Measurements from ENCODE around the gene SVOPL.

The SVOPL gene

DNA sequence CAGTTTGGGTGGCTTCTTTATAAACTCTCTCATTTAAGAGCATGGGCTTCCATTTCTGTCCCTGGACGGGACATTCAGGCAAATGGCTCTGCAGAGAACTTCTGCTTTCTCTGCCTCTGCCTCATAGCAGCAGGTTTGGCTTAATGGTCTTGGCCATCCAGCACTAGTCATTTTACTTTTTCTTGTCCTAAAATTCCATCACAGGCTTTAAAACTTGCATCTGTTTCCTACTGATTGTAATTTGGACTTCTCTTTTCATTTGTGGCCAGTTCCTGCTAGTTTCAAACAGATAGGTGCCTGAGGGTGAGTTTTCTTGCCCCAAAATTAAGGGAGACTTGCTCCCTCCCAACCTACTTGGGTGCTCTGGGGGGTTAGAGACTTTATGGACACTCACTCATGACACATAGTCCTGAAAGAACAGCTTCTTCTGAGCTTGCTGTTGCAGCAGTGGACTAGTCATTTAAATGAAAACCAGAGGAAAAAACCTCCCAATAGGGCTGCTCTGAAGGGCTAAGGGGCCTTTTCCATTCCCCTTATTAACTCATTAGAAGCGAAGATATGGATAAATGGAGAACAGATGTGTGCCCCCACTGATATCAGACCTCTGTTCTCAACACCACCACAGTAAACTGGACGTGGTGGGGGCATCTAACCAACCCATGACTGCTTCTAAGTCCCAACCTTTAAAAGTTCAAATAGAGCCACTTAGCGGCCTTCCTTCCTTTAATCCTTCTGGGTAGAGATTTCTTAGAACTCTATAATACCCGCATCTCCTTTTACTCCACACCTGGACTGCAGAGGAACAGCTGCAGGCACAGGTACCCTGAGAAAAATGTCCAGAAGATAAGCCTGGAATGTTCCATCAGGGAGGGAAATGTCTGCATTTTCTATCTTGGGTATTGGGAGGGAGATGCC is 38.8 kb downstream of the SVOPL start:
- DNase-seq (ENCODE audit: low read depth in 2 of 2): no peak

DNA sequence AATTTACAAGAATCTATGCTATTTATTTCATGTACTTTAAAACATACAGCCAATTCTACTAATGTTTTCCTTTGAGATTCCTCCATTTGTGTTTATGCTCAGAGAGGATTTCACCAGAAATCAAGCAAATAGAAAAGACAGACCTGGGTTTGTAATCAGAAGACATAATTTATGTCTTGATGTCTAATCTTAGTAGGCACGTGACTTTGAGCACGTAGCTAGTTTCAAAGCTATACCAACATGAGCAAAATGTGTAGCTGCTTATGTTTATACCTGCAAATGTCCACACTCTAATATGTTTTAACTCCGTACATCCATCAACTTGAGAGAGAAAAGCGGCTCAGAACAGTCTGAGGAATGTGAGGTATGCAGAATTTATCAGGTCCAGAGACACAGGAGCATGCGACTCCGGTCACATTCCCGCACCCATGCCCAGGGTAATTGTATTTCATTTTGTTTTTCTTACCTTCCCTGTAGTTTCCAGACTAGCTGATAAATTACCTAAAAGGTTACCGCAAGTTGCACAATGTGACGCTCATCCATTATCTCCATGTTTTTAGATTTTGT is 40.0 kb downstream of the SVOPL start:
- no peak for DNase-seq (ENCODE audit: low read depth in 2 of 2)

DNA sequence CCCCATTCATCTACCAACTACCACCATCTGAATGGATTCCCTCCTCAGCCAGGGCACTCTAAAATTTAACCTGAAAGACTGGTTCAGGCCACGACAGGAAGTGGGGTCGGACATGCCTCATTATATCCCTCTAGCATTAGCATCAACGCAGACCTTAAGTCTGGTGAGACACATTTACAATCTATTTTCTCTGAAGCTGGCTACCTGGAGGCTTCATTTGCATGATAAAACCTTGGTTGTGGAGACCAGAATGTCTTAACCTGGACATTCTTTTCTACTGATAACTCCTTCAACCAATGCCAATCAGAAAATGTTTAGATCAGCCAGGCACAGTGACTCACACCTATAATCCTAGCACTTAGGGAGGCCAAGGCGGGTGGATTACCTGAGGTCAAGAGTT is 42.3 kb downstream of the SVOPL start:
- DNase-seq (ENCODE audit: low read depth in 2 of 2): no peak

DNA sequence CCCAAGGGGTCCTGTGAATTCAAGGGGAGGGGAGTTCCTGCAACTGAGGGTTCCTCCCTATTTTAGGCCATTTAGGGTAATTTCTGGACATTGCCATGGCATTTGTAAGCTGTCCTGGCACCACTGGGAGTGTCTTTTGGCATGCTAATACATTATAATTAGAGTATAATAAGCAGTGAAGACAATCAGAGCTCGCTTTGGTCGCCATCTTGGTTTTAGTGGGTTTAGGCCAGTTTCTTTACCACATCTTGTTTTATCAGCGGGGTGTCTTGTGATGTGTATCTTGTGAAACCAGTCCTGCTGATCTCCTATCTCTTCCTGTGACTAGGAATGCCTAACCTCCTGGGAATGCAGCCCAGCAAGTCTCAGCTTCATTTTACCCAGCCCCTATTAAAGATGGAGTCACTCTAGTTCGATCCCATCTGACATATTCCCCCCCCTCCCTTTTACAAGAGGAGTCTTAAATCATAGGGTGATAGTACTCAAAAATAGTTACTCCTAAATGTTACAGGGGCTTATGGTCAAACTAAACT is 43.2 kb downstream of the SVOPL start:
- DNase-seq (ENCODE audit: low read depth in 2 of 2): no peak

DNA sequence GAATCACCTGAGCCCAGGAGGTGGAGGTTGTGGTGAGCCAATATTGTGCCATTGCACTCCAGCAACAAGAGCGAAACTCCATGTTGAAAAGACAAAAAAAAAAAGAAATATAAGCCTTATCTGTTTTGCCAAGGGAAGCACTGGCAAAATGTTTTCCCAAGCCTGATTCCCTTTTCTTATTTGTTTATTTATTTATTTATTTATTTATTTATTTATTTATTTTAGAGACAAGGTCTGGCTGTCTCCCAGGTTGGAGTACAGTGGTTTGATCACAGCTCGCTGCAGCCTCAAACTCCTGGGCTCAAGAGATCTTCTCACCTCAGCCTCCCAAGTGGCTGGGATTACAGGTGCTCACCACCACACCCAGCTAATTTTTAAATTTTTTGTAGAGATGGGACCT is 44.2 kb downstream of the SVOPL start:
- no peak for DNase-seq (ENCODE audit: low read depth in 2 of 2)

DNA sequence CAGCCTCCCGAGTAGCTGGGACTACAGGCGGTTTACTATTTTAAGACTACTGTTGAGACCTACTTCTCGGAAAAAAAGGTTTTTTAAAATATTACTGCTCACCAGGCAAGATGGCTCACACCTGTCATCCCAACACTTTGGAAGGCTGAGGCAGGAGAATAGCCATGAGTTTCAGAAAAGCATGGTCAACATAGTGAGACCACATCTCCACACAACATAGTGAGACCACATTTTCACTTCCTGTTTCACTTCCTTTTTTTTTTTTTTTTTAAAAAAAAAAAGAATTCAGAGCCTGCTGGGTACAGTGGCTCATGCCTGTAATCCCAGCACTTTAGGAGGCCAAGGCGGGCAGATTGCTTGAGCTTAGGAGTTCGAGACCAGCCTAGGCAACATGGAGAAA is 46.5 kb downstream of the SVOPL start:
- DNase-seq (ENCODE audit: low read depth in 2 of 2): no peak

DNA sequence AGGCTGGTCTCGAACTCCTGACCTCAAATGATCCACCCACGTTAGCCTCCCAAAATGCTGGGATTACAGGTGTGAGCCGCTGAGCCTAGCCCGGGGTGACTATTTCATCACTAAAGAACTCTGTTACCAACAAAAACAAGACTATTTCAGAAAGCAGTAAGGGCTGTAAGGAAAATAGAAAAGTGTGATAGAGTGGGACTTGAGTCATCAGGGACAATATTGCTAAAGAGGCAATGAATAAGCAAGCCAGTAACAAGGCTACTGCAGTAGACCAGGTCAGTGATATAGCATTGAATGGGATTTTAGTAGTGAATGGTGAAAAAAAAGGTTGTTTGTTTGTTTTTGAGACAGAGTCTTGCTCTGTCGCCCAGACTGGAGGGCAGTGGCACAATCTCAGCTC is 51.7 kb downstream of the SVOPL start:
- DNase-seq (ENCODE audit: low read depth in 2 of 2): no peak

DNA sequence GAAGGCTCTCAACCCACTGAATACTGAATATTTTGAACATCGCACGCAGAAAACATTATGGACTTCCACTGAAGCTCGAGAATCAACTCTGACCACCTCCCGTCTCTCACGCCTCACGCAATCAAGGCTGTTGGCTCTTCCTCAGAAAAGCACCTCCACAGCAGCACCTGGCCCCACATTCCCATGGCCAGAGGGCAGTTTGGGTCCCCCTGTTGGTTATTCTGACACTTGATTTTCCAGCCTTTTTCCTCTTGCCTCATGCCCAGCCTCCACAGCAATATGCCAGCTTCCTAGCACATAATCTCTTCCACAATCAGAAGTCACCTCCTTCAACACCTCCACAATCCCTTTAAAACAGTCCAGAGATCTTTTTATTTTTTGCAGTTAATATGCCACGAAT is 55.9 kb downstream of the SVOPL start:
- no peak for DNase-seq (ENCODE audit: low read depth in 2 of 2)

DNA sequence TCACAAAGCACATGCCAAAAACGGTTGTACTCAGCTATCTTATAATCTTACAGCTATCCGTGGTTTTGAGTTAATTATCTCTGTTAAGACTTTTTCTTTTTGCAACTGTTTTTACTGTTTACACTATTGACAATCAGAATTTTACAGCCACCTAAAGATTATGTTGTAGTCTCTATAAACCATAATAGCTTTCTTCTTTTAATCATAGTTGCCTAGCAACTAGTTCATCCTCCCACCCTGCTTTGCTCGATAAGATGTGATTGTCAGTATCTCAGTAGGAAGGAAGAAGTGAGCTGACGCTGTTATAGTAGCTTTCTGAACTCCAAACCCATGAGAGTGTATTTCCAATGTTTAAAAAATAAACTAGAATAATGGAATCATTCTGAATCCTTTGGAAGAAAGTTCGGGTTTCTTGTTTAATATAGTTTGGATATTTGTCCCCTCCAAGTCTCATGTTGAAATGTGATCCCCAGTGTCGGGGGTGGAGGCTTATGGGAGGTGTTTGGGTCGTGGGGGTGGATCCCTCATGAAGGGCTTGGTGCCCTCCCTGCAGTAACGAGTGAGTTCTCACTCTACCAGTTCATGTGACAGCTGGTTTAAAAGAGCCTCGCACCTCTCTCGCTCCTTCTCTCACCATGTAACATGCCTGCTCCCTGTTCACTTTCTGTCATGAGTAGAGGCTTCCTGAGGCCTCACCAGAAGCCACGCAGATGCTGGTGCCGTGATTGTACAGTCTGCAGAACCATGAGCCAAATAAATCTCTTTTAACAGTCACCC is 68.1 kb downstream of the SVOPL start:
- DNase-seq (ENCODE audit: low read depth in 2 of 2): no peak

DNA sequence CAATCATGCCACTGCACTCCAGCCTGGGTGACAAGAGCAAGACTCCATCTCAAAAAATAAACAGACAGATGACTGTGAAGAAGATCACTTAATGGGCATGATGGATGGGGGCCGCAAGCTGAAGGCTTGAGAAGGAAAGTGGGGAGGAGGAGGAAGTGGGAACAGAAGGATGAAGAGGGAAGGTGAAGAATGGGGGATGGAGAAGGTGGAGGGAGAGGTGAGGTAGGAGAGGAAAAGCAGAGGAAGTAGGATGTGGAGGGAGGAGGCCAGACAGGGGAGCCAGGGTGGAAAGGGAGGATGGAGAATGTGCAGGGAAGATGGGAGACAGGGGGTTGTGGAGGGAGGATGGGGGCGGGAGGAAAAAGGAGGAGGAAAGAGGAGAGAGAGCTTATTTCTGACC is 68.8 kb downstream of the SVOPL start:
- no peak for DNase-seq (ENCODE audit: low read depth in 2 of 2)

DNA sequence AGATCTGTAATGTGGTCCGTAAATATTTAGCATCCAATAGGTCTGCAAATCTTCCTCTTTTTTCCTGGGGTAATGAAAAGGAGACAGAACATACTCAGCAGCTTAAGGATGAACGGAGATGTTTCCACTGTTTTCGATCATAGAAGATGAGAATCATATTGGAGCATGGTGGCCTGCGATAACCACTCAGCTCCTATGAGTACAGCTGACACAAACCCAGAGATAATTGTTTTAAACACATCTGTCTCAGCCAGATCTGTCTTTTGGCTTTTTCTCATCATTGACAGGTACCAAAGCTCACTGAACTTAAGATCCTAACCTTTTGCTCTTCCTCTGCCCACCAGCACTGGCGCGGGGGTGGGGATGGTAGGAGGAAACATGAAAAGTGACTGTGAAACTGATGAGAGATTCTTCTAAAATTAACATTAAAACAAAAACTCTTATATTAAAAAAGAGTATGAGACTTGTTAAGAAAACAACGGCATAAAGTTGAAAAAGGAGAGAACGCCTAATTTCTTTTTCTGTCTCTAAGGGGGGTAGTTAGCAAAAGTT is 71.0 kb downstream of the SVOPL start:
- no peak for DNase-seq (ENCODE audit: low read depth in 2 of 2)

DNA sequence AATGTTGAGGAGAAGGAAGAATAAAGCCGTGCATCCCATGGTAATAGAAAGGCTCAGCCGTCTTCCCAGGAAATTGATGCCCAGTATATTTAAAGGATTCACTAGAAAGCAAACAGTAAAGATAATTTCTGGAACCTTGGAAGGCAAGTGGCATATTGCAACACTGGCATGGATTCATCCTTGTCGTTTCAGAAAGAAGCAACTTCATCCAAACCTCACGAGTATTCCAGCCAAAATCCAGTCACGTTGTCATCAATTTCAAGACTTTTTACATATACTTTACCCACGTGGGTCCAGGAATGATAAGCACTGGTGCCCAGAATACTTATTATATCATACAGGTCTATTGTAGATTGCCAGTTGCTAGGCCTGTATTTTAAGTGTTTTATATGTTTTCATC is 73.8 kb downstream of the SVOPL start:
- no peak for DNase-seq (ENCODE audit: low read depth in 2 of 2)

DNA sequence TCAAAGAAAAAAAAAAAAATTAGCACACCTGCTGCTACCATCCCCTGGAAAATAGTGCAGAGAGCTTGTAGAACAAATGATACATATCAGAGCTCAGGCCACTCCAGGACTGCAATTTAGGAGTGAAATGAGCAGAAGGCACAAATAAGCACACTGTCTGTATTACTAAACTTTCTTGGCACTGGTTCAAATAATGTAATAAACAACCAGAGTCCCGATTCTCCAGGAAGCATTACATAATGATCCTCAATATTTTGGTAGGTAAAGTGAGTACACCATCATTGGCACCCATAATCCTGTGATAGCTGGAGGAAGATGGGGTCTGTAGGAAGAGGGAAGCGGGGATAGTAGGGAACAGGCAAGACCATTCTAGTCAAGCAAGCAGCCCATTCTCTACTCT is 74.3 kb downstream of the SVOPL start:
- DNase-seq (ENCODE audit: low read depth in 2 of 2): no peak

DNA sequence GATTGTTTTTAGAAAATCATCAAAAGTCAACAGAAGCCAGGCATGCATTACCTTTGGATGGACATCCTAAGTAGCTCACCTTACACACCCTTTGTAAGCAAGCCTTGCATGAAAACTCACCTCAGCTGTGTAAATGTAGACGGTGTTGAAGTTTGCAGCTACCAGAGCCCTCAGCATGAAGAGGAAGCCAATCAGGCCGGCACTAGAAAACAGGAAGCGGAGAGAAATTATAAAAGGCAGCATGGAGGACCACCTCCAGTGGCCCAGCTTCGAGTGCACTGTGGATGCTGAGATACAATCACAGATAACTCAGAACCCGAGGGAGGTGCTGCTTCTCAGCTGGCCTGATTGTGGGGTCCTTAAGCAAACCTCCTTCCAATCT is 75.3 kb downstream of the SVOPL start:
- DNase-seq (ENCODE audit: low read depth in 2 of 2): no peak

DNA sequence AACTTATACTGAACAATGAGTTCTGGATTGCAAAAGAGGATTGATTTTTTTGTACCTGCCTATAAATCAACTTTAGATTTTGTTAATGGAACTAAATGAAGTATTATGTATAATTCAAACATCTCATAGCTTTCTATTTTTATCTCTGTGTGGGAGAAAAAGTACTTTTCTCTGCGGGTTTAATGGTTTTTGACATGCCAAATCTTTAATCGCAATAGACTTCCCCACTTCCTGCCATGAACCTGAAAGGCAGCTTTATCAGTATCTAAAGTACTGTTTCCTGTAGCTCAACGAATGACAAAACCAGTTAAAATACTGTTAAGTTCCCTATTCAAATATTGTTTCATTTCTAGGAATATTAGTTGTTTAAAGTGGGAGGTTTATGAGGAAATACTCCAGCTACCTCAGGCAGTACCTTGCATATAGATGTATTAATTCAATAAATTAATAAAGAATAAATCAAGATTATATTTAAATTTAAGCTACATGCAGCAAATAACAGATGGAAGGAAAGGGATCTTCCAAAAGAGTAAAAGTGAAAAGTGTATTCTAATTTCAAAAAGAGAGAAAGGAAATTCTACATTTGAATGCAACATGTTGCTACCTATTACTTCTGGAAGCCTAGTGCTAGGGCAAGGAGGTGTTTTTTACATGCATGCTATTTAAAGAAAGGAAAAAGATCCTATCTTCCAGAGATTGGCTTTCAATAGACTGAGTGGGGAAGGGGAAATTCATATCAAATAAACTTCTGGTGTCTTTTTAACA is 75.9 kb downstream of the SVOPL start:
- no peak for DNase-seq (ENCODE audit: low read depth in 2 of 2)

DNA sequence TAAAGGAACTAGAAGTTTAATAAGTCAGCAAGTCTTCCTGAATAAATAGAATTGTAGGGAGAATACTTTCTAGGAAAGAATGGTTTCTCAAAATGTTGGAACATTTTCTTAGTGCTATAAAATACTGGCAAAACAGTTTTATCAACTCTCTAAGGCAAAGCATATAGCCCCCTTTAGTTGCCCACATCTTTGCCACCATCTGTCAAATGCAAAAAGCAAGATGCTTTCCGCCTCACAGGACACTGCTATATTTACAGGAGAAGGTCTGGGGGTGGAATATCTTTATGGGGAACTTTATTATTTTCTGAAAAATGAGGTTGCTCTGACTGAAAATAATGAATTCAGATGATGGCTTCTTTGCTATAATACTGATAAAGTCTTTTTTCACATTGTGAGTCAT is 78.3 kb downstream of the SVOPL start:
- no peak for DNase-seq (ENCODE audit: low read depth in 2 of 2)

DNA sequence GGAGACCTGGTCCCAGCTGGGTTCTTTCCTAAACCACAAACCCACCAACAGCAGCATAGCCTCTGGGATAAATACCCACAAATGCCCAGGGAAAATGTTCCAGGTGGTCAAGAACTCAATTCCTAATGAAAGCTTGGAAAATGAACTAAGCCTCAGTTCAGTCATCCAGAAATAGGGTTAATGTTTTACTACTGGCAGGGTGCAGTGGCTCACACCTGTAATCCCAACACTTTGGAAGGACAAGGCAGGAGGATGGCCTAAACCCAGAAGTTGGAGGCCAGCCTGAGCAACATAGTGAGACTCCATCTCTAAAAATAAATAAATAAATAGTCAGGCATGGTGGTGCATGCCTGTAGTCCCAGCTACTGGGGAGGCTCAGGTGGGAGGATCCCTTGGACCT is 82.2 kb downstream of the SVOPL start:
- DNase-seq (ENCODE audit: low read depth in 2 of 2): no peak

DNA sequence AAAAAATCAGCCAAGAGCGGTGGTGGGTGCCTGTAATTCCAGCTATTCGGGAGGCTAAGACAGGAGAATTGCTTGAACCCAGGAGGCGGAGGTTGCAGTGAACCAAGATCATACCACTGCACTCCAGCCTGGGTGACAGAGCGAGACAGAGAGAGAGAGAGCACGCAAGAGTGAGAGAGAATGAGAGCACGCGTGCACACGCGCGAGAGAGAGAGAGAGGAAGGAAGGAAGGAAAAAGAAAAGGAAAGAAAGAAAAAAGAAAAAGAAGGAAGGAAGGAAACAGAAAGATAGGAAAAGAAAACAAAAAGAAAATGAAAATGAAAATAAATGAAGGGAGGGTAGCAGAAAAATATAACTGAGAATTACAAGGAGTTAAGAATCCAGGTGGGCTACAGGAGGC is 82.7 kb downstream of the SVOPL start:
- DNase-seq (ENCODE audit: low read depth in 2 of 2): no peak

DNA sequence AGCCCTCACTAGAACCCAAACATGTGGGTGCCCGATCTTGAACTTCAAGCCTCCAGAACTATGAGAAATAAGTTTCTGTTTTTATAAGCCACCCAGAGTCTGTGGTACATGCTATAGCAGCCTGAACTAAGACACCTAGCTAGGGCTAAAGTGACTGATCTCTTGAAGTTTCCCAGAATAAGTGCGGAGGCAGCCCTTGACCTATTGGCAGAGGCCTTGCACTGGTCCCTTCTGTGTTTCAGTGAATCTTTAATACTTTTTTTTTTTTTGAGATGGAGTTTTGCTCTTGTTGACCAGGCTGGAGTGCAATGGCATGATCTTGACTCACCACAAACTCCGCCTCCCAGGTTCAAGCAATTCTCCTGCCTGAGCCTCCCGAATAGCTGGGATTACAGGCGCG is 85.1 kb downstream of the SVOPL start:
- DNase-seq (ENCODE audit: low read depth in 2 of 2): no peak

DNA sequence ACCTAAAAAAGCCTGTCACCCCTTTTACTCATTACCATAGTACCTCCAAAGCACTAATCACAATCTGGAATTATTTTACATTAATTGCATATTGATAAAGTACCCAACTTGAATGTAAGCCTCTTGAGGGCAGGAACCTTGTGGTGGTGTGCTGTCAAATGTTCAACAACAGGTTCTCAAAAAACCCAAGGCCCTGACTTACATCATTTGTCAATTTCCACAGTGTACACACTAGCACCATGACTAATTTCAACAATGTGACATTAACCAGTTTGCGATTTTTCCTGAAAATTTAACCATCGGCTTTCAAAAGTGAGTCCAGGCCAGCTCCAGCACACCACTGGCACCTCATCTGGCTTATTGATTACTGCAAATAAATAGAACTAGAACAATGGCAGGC is 87.5 kb downstream of the SVOPL start:
- no peak for DNase-seq (ENCODE audit: low read depth in 2 of 2)

DNA sequence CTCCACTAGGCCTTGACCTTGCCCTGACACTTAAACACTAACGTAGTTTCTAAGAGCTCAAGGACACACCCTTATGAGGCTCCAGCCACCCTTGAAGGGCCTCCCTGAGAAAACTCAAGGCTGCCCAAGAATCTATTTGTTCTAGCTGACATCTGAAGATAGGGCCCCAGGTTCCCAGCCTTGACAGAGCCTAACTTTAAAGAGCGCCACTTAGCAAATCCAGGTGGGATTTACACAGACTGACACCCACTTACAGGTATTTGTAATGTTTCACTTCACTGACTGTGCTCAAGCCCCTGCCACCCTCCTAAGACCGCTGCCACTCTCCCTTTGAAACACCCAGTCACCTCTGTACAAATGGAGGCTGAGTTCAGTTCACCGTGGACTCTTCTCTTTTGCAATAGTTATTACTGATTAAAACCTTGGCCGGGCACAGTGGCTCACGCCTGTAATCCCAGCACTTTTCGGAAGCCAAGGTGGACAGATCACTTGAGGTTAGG is 90.4 kb downstream of the SVOPL start:
- DNase-seq (ENCODE audit: low read depth in 2 of 2): no peak
